ENCODE results near the gene MAP2K5.

- TF ChIP-seq CTCF (IDR thresholded peaks at IDR 0.05) (no peak), ZFX (IDR thresholded peaks at IDR 0.05; ENCODE audit: borderline replicate concordance) (no peak)
Observed at GRCh38 chr15:67774626-67775025, 232.1 kb downstream of the MAP2K5 start.
